K562 (cell line): ENCODE measurements around the gene TMCC1. TPM values are rescaled to one million over a fixed set of nuclear protein-coding genes. Genes with fewer than 3 reads are reported as not detected.

Experiments
- DIDO1 ChIP-seq: fragments of 450-650 bp; IDR thresholded peaks from 2 replicates; pipeline ENCODE4 v1.6.1; 2016; ENCODE audit warnings: low read depth, missing biosample characterization, missing genetic modification characterization
- HDAC3 ChIP-seq: fragments of 450-650 bp; IDR thresholded peaks from 2 replicates; pipeline ENCODE4 v1.6.1; 2018; ENCODE audit warnings: borderline replicate concordance, mild to moderate bottlenecking, moderate library complexity; ENCODE audit not compliant: partially characterized antibody
- NFIC ChIP-seq: fragments of 450-650 bp; IDR thresholded peaks from 2 replicates; pipeline ENCODE4 v1.6.1; 2017; ENCODE audit warnings: mild to moderate bottlenecking, inconsistent platforms
- POLR2A ChIP-seq: fragments of 450-650 bp; conservative IDR thresholded peaks from 2 replicates; pipeline ENCODE4 v1.6.1; 2016
- PTBP1 ChIP-seq: fragments of 200-400 bp; formaldehyde crosslinking; IDR thresholded peaks from 2 replicates; pipeline ENCODE4 v1.6.1; 2017; ENCODE audit warnings: low read depth, low read length
- SRSF9 ChIP-seq: fragments of 200-400 bp; formaldehyde crosslinking; IDR thresholded peaks from 2 replicates; pipeline ENCODE4 v1.6.1; 2017; ENCODE audit warnings: low read depth, low read length, borderline replicate concordance
- TCF3 ChIP-seq: sonication (generic); formaldehyde crosslinking; IDR thresholded peaks from 2 replicates; pipeline ENCODE4 v1.4.0; 2020; ENCODE audit warnings: mild to moderate bottlenecking, missing genetic modification reagents
- polyA plus RNA-seq, 8 experiments: library from polyadenylated mRNA; depleted of rRNA in 4 of 8; stranded (reverse) in 5 of 8; unstranded in 3 of 8; fragments of >200 nt; fragmentation: Nextera tagmentation in 2 of 8; fragmentation: Illumina TruSeq in 1 of 8; extraction: Ambion mirVana in 2 of 8; extraction: Trizol in 1 of 8; gene quantifications; 2 replicates each; pipeline versions ENCODE4 v1.2.1 to v1.2.3, GENCODE V29; 2011 to 2014; ENCODE audit warnings: inconsistent platforms in 1 of 8, missing spikeins in 1 of 8
- total RNA-seq, 7 experiments: library from RNA; depleted of rRNA in 6 of 7; stranded (reverse); fragments of >200 nt in 6 of 7; fragmentation: Illumina TruSeq in 2 of 7; extraction: Trizol in 2 of 7; gene quantifications; 2 replicates each; pipeline versions ENCODE4 v1.2.1 to v1.2.3, GENCODE V29; 2011 to 2021; ENCODE audit warnings: low replicate concordance in 1 of 7
- TF ChIP-seq, protein P1 (sequence below), 3 experiments: fragments of 200-800 bp in 1 of 3; fragments of 250-450 bp in 1 of 3; fragments of 450-650 bp in 1 of 3; sonication (Bioruptor Pico) in 1 of 3; sonication (Bioruptor generic) in 1 of 3; formaldehyde crosslinking in 1 of 3; IDR thresholded peaks; 2 replicates each; pipeline versions ENCODE4 v1.6.1 to v1.8.0; 2016 to 2022; ENCODE audit warnings: mild to moderate bottlenecking in 2 of 3, missing genetic modification characterization in 2 of 3, missing compliant biosample characterization in 1 of 3, moderate library complexity in 1 of 3
- TF ChIP-seq, protein P2 (sequence below): fragments of 250-450 bp; sonication (Bioruptor Pico); IDR thresholded peaks from 2 replicates; pipeline ENCODE4 v1.6.1; 2021; ENCODE audit warnings: mild to moderate bottlenecking

The TMCC1 gene
- total and polyA plus RNA-seq, 9 of the 15 experiments (the other 6 are each of a cell fraction or from before 2014, with no cell fraction given): 0.89 to 8.7 (median 4.0) TPM

DNA sequence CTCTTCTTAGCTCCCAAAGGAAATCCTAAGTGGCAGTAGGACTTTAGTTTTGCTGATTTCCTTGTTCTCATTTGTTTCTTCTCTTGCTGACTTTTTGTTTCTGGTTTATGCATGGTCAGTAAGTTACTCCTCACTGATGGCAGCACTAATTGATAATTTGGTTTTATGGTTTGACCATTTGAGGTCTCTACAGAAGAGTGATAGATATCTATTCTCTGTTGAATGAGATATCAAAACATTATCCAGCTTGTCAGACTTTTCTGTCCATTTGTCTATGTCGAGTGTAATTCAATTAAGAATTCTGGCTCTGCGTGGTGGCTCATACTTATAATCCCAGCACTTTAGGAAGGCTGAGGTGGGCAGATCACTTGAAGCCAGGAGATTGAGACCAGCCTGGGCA lies 202.5 kb downstream of the TMCC1 start (continued):
- TF ChIP-seq, protein P1, sequence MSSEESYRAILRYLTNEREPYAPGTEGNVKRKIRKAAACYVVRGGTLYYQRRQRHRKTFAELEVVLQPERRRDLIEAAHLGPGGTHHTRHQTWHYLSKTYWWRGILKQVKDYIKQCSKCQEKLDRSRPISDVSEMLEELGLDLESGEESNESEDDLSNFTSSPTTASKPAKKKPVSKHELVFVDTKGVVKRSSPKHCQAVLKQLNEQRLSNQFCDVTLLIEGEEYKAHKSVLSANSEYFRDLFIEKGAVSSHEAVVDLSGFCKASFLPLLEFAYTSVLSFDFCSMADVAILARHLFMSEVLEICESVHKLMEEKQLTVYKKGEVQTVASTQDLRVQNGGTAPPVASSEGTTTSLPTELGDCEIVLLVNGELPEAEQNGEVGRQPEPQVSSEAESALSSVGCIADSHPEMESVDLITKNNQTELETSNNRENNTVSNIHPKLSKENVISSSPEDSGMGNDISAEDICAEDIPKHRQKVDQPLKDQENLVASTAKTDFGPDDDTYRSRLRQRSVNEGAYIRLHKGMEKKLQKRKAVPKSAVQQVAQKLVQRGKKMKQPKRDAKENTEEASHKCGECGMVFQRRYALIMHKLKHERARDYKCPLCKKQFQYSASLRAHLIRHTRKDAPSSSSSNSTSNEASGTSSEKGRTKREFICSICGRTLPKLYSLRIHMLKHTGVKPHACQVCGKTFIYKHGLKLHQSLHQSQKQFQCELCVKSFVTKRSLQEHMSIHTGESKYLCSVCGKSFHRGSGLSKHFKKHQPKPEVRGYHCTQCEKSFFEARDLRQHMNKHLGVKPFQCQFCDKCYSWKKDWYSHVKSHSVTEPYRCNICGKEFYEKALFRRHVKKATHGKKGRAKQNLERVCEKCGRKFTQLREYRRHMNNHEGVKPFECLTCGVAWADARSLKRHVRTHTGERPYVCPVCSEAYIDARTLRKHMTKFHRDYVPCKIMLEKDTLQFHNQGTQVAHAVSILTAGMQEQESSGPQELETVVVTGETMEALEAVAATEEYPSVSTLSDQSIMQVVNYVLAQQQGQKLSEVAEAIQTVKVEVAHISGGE (CRISPR knock-in tag; IDR thresholded peaks at IDR 0.05): no peak
- TF ChIP-seq PTBP1 (no peak), HDAC3 (no peak), TCF3 (CRISPR knock-in tag) (no peak), SRSF9 (no peak), POLR2A (no peak), NFIC (no peak), DIDO1 (tag) (no peak)
- TF ChIP-seq, protein P2, sequence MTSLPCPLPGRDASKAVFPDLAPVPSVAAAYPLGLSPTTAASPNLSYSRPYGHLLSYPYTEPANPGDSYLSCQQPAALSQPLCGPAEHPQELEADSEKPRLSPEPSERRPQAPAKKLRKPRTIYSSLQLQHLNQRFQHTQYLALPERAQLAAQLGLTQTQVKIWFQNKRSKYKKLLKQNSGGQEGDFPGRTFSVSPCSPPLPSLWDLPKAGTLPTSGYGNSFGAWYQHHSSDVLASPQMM (CRISPR knock-in tag): no peak
